Measurements from ENCODE around the gene FRRS1.

Gene FRRS1

DNA sequence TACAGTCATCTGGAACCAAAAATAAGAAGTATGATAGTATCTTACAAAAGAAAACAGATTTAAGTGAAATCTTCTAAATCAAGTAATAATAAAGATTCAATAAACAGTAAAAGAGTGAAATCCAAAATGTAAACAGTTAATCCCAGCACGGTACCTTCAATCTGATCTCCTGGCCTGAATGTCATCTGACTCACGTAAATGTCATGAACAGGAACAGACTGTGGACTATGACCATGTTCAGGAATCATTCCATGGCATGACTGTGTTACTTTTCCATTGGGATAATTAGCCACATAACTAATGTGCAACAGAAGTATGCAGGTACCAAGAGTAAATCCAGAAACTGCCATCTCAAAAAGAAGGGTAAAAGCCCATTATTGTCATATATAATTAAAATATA, 18.0 kb downstream of the FRRS1 start:
- TF ChIP-seq MYC (IDR thresholded peaks at IDR 0.05; ENCODE audit: low read depth, low read length) (no peak), POLR2A (IDR thresholded peaks at IDR 0.05; ENCODE audit: extremely low read depth, insufficient read length) (no peak), CTCF (IDR thresholded peaks at IDR 0.05; ENCODE audit: low read depth, low read length) (no peak)
- TF ChIP-seq, protein P1, sequence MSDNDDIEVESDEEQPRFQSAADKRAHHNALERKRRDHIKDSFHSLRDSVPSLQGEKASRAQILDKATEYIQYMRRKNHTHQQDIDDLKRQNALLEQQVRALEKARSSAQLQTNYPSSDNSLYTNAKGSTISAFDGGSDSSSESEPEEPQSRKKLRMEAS (IDR thresholded peaks at IDR 0.05; ENCODE audit: low read depth, low read length): no peak
- no peak for DNase-seq (ENCODE audit: low read depth)
- no peak overlapping the region for H3K4me3 ChIP-seq (ENCODE audit: low read depth, low read length)

DNA sequence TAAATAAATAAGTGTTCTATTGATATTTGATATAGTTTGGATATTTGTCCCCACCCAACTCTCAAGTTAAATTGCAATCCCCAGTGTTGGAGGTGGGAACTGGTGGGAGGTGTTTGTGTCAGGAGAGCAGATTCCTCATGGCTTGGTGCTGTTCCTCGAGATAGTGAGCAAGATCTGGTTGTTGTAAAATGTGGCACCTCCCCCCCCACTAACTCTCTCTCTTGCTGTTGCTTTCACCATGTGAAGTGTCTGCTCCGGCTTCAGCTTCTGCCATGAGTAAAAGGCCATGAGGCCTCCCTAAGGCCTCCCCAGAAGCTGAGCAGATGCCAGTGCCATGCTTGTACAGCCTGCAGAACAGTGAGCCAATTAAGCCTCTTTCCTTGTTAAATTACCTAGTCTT, 20.8 kb downstream of the FRRS1 start:
- H3K4me3 ChIP-seq (ENCODE audit: low read depth, low read length): no peak overlapping the region
- TF ChIP-seq, protein P1 (IDR thresholded peaks at IDR 0.05; ENCODE audit: low read depth, low read length): no peak
- TF ChIP-seq POLR2A (IDR thresholded peaks at IDR 0.05; ENCODE audit: extremely low read depth, insufficient read length) (no peak), CTCF (IDR thresholded peaks at IDR 0.05; ENCODE audit: low read depth, low read length) (no peak), MYC (IDR thresholded peaks at IDR 0.05; ENCODE audit: low read depth, low read length) (no peak)
- no peak for DNase-seq (ENCODE audit: low read depth)

- DNase-seq (ENCODE audit: low read depth): no peak
- H3K4me3 ChIP-seq (ENCODE audit: low read depth, low read length): no peak overlapping the region
- TF ChIP-seq MYC (IDR thresholded peaks at IDR 0.05; ENCODE audit: low read depth, low read length) (no peak), POLR2A (IDR thresholded peaks at IDR 0.05; ENCODE audit: extremely low read depth, insufficient read length) (no peak), CTCF (IDR thresholded peaks at IDR 0.05; ENCODE audit: low read depth, low read length) (no peak)
- TF ChIP-seq, protein P1 (IDR thresholded peaks at IDR 0.05; ENCODE audit: low read depth, low read length): no peak
Measured at GRCh38 chr1:99745061-99745460, 21.4 kb downstream of the FRRS1 start.

GRCh38 chr1:99740141-99740540, 26.3 kb downstream of the FRRS1 start:
- no peak overlapping the region for H3K4me3 ChIP-seq (ENCODE audit: low read depth, low read length)

DNA sequence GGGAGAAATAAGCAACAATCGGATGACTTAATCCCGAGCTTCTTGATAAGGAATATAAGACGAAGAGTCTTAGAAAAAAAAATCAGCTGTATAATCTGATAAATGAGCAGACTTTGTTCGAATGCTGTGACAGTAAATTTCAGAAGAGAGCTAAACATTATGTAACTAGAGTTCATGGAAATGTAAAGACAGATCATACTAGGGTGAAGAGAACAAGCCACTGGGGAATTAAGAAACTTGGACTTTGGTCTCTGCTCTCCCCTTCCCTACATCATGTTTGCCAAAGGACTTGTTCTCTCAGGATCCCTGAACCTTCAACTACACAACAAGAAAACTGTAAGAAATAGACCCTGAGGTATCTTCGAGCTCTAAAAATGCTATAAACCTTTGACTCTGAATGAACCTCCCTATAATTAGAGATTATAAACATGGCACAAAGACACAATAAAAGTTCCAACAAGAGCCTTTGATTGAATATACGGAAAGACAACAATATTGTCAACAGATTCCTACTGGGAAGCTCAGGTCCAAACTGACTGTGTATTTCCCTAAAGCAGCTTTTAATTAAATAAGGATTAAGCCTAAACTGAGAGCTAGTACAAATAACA, 27.5 kb downstream of the FRRS1 start:
- TF ChIP-seq, protein P1 (IDR thresholded peaks at IDR 0.05; ENCODE audit: low read depth, low read length): no peak
- no peak for TF ChIP-seq POLR2A (IDR thresholded peaks at IDR 0.05; ENCODE audit: extremely low read depth, insufficient read length)
- no peak for TF ChIP-seq CTCF (IDR thresholded peaks at IDR 0.05; ENCODE audit: low read depth, low read length)
- H3K4me3 ChIP-seq (ENCODE audit: low read depth, low read length): no peak overlapping the region
- no peak for DNase-seq (ENCODE audit: low read depth)

More at GRCh38 chr1:99740141-99740540, 26.3 kb downstream of the FRRS1 start:
- DNase-seq (ENCODE audit: low read depth): no peak
- no peak for TF ChIP-seq MYC (IDR thresholded peaks at IDR 0.05; ENCODE audit: low read depth, low read length)
- TF ChIP-seq, protein P1 (IDR thresholded peaks at IDR 0.05; ENCODE audit: low read depth, low read length): no peak
- TF ChIP-seq POLR2A (IDR thresholded peaks at IDR 0.05; ENCODE audit: extremely low read depth, insufficient read length): no peak
- TF ChIP-seq CTCF (IDR thresholded peaks at IDR 0.05; ENCODE audit: low read depth, low read length): no peak
